Measurements from ENCODE around the gene HAPLN3. TPM values are rescaled to one million over a fixed set of nuclear protein-coding genes. Genes with fewer than 3 reads are reported as not detected.

HAPLN3 gene
- total RNA-seq, 2 experiments from 2014 or later: 37.3 to 49.1 TPM

DNA sequence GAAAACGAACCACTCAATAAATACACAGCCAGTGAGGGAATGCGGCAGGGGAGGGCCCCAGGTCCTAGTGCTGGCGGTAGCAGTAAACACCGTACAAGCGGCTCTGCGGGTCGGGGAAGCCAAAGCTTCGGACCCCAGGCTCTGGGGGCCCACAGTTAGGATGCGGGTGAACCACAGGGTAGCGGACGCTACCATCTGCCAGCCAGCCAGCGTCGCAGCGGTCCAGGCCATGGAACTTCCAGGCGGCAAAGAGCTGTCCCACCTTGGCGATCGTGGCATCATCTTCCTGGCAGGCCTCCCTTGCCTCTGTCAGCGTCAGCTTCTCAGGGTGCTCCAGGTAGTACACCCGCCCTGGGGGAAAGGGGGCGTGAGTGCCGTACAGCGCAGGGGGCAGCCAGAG lies 17.4 kb downstream of the HAPLN3 start:
- no peak overlapping the region for H3K27ac Mint-ChIP-seq
- CTCF ChIA-PET: interaction anchor here (1.0 to 2.1 kb wide), 5 partner anchors 9 to 254 kb away, joined by 3 to 9 read pairs (median 8); no protein-coding TSS in a partner anchor
- no peaks in the 10 kb centered on the region for H3K9me3 Mint-ChIP-seq (ENCODE audit: low read depth)

DNA sequence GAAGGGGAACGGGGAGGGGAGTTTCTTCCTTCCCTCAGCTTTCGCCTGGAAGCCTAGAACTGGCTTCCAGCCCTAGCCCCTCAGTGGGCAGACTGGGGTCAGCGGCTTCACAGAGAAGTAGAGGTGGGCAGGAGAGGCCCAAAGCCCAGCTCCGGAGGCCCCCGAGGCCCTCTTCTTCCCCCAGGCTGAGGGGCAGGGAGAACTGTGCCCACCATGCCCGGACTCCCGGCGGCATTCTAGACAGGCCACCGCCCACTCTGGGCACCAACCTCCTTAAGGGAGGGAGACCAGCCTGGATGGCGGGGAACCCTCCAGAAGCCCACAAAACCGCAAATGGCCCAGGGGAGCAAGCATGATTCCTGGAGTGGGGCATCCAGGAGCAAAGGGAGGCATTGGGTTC lies 17.9 kb downstream of the HAPLN3 start:
- no peaks in the 10 kb centered on the region for H3K27me3 Mint-ChIP-seq
- no peak for DNase-seq
- H3K4me3 Mint-ChIP-seq: no peak overlapping the region
- CTCF ChIA-PET: no interaction called here
- no peak overlapping the region for H3K27ac Mint-ChIP-seq
- H3K36me3 Mint-ChIP-seq: peaks cover 2% of the 10 kb centered on the region
- no peak for ATAC-seq
- H3K4me1 Mint-ChIP-seq: no peaks in the 10 kb centered on the region
- H3K9me3 Mint-ChIP-seq (ENCODE audit: low read depth): no peaks in the 10 kb centered on the region

More for the DNA sequence above, 17.4 kb downstream of the HAPLN3 start:
- DNase-seq (no peak), ATAC-seq (no peak)
- peaks cover 2% of the 10 kb centered on the region for H3K36me3 Mint-ChIP-seq
- no peak overlapping the region for H3K4me3 Mint-ChIP-seq
- H3K27me3 Mint-ChIP-seq: no peaks in the 10 kb centered on the region
- no peaks in the 10 kb centered on the region for H3K4me1 Mint-ChIP-seq

- CTCF ChIA-PET: no interaction called here
- Mint-ChIP-seq H3K27ac (no peak overlapping the region), H3K4me3 (no peak overlapping the region), H3K4me1 (no peaks in the 10 kb centered on the region), H3K9me3 (ENCODE audit: low read depth) (no peaks in the 10 kb centered on the region), H3K36me3 (peaks cover 2% of the 10 kb centered on the region), H3K27me3 (no peaks in the 10 kb centered on the region)
- DNase-seq: no peak
- no peak for ATAC-seq
These were observed 18.8 kb downstream of the HAPLN3 start for GRCh38 chr15:88876573-88876972.

DNA sequence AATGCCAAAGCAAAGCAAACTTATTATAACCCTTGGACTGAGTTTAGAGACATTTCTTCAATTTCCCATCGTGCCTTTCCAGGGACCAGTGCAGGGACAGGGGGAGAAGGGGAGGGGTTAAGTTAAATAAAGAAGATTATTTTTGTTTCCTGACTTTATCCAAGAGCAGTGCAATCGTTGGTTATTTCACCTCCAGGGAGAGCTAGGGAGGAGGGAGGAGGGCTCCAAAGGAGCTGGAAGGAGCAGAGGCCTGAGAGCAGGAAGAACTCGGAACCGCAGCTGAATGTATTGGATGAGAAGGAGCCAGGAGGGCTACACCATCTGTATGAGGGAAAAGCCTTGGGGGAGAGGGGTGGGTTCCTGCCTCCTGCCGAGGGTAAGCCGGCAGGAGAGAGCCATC lies 20.7 kb downstream of the HAPLN3 start:
- H3K27ac Mint-ChIP-seq: no peak overlapping the region

GRCh38 chr15:88874275-88874674 lies 21.1 kb downstream of the HAPLN3 start:
- Mint-ChIP-seq H3K4me3 (no peak overlapping the region), H3K9me3 (ENCODE audit: low read depth) (no peaks in the 10 kb centered on the region), H3K27me3 (no peaks in the 10 kb centered on the region), H3K27ac (no peak overlapping the region), H3K4me1 (no peaks in the 10 kb centered on the region), H3K36me3 (peaks cover 2% of the 10 kb centered on the region)
- no peak for ATAC-seq
- CTCF ChIA-PET: no interaction called here
- DNase-seq: no peak

More for the DNA sequence above, 20.7 kb downstream of the HAPLN3 start:
- no peaks in the 10 kb centered on the region for H3K27me3 Mint-ChIP-seq
- no peaks in the 10 kb centered on the region for H3K4me1 Mint-ChIP-seq
- H3K9me3 Mint-ChIP-seq (ENCODE audit: low read depth): no peaks in the 10 kb centered on the region
- CTCF ChIA-PET: no interaction called here
- DNase-seq (no peak), ATAC-seq (no peak)
- H3K4me3 Mint-ChIP-seq: no peak overlapping the region
- peaks cover 2% of the 10 kb centered on the region for H3K36me3 Mint-ChIP-seq

DNA sequence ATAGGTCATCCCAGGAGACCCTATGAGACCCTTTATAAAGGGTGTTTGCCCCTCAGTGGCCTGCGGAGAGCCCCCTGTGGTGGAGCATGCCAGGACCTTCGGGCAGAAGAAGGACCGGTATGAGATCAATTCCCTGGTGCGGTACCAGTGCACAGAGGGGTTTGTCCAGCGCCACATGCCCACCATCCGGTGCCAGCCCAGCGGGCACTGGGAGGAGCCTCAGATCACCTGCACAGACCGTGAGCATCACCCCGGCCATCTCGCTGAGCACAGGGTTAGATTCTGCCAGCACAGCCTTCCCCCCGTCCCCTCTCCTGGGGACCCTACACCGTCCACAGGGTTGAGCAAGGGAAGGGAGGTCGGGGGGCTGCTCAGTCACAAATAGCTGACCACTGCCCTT lies 21.6 kb downstream of the HAPLN3 start:
- H3K4me1 Mint-ChIP-seq: no peaks in the 10 kb centered on the region
- CTCF ChIA-PET: no interaction called here
- H3K36me3 Mint-ChIP-seq: peaks cover 2% of the 10 kb centered on the region
- ATAC-seq (no peak), DNase-seq (no peak)
- H3K27ac Mint-ChIP-seq: no peak overlapping the region
- no peaks in the 10 kb centered on the region for H3K27me3 Mint-ChIP-seq
- no peak overlapping the region for H3K4me3 Mint-ChIP-seq
- no peaks in the 10 kb centered on the region for H3K9me3 Mint-ChIP-seq (ENCODE audit: low read depth)

DNA sequence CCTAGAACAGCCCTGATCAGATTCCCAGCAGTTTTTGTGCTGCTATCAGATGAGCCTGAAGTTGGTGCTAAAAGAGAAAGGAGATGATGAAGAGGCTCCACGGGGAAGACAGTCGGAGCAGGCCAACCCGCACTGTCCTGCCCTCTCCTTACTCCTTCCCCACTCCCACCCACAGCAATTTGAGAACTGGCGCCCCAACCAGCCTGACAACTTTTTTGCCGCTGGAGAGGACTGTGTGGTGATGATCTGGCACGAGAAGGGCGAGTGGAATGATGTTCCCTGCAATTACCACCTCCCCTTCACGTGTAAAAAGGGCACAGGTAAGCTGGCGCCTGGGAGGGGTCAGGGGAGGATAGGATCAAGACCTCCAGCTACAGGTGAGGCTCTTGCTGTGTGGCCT lies 22.6 kb downstream of the HAPLN3 start:
- DNase-seq (no peak), ATAC-seq (no peak)
- CTCF ChIA-PET: interaction anchor here (1.4 to 1.5 kb wide), 2 partner anchors 21 to 32 kb away, joined by 3 to 4 read pairs; no protein-coding TSS in a partner anchor
- H3K36me3 Mint-ChIP-seq: peaks cover 2% of the 10 kb centered on the region
- no peak overlapping the region for H3K4me3 Mint-ChIP-seq
- no peaks in the 10 kb centered on the region for H3K4me1 Mint-ChIP-seq
- no peaks in the 10 kb centered on the region for H3K27me3 Mint-ChIP-seq
- no peaks in the 10 kb centered on the region for H3K9me3 Mint-ChIP-seq (ENCODE audit: low read depth)
- H3K27ac Mint-ChIP-seq: no peak overlapping the region

GRCh38 chr15:88872106-88872505 lies 23.2 kb downstream of the HAPLN3 start:
- CTCF ChIA-PET: interaction anchor here (1.4 to 1.5 kb wide), 2 partner anchors 22 to 33 kb away, joined by 3 to 4 read pairs; no protein-coding TSS in a partner anchor
- peaks cover 2% of the 10 kb centered on the region for H3K36me3 Mint-ChIP-seq
- H3K9me3 Mint-ChIP-seq (ENCODE audit: low read depth): no peaks in the 10 kb centered on the region

GRCh38 chr15:88871313-88871712 lies 24.0 kb downstream of the HAPLN3 start:
- Mint-ChIP-seq H3K36me3 (peaks cover 2% of the 10 kb centered on the region), H3K9me3 (ENCODE audit: low read depth) (no peaks in the 10 kb centered on the region), H3K27ac (no peak overlapping the region), H3K4me1 (no peaks in the 10 kb centered on the region), H3K4me3 (no peak overlapping the region), H3K27me3 (no peaks in the 10 kb centered on the region)
- CTCF ChIA-PET: no interaction called here
- ATAC-seq: no peak
- no peak for DNase-seq

More at GRCh38 chr15:88872106-88872505, 23.2 kb downstream of the HAPLN3 start:
- ATAC-seq (no peak), DNase-seq (no peak)
- Mint-ChIP-seq H3K4me1 (no peaks in the 10 kb centered on the region), H3K27ac (no peak overlapping the region), H3K4me3 (no peak overlapping the region), H3K27me3 (no peaks in the 10 kb centered on the region)

- Mint-ChIP-seq H3K9me3 (ENCODE audit: low read depth) (no peaks in the 10 kb centered on the region), H3K27ac (no peak overlapping the region), H3K4me3 (no peak overlapping the region), H3K4me1 (no peaks in the 10 kb centered on the region), H3K36me3 (no peaks in the 10 kb centered on the region), H3K27me3 (no peaks in the 10 kb centered on the region)
- ATAC-seq: no peak
- no peak for DNase-seq
- CTCF ChIA-PET: no interaction called here
These were observed 29.0 kb downstream of the HAPLN3 start for GRCh38 chr15:88866295-88866881.

DNA sequence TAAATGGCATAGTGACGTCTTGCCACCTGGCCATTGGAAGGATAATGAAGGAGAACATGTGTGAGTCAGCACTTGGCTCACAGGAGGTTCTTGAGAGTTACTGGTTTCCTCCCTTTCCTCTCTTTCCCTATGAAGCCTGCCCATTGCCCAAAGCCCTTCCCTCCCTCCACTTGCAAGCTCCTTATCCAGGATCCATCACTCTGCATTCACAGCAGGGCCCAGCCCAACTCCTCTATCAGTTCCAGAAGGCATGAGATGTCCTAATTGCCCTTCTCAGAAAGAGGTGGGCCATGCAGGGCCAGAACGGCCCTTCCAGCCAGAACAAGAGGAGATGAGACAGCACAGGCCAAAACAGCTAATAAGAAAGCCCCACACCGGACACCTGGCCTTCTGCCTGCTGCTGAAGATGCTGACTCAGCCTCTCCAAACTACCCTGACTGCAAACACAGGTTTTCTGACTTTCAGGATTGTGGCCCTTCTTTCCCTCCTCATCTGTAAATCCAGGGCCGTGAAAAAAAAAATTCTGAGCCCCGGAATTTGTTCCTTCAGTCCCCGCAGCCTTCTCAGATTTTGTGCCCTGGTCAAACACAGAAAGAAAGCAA lies 29.7 kb downstream of the HAPLN3 start:
- ATAC-seq (no peak), DNase-seq (no peak)
- CTCF ChIA-PET: no interaction called here
- H3K4me3 Mint-ChIP-seq: no peak overlapping the region
- no peaks in the 10 kb centered on the region for H3K36me3 Mint-ChIP-seq
- no peaks in the 10 kb centered on the region for H3K4me1 Mint-ChIP-seq
- H3K27ac Mint-ChIP-seq: no peak overlapping the region
- no peaks in the 10 kb centered on the region for H3K27me3 Mint-ChIP-seq
- H3K9me3 Mint-ChIP-seq (ENCODE audit: low read depth): no peaks in the 10 kb centered on the region

DNA sequence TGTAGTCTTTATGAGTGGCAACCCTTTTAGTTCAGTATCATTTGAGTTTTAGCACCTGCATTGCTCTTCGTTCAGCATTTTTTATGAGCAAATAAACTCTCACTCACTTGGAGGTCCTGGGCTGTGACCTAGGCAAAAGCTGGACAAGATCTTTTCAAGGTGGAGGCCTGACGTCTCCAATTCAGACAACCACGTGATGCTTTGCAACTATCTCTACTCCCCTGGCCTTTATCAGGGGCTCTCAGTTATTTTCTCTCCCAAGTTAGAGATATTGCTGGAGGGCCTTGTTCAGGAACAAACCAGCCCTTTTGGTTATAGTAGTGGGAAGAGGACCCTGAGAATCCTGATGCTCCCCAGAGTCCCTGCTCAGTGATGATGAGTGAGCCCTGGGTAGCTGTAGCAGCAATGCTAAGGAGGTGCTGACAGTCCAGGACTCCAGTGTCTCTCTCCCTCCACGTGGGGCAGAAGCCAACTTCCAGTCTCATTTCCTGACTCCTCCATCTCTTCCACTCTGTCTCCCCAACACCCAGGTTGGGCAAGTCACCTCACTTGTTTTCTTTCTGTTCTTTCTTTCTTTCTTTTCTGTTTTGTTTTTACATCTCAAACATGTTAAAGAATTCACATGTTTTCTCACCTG lies 30.4 kb downstream of the HAPLN3 start:
- CTCF ChIA-PET: no interaction called here
- no peaks in the 10 kb centered on the region for H3K36me3 Mint-ChIP-seq
- no peaks in the 10 kb centered on the region for H3K27me3 Mint-ChIP-seq
- ATAC-seq (no peak), DNase-seq (no peak)
- H3K4me3 Mint-ChIP-seq: no peak overlapping the region
- no peak overlapping the region for H3K27ac Mint-ChIP-seq
- H3K4me1 Mint-ChIP-seq: no peaks in the 10 kb centered on the region
- no peaks in the 10 kb centered on the region for H3K9me3 Mint-ChIP-seq (ENCODE audit: low read depth)

DNA sequence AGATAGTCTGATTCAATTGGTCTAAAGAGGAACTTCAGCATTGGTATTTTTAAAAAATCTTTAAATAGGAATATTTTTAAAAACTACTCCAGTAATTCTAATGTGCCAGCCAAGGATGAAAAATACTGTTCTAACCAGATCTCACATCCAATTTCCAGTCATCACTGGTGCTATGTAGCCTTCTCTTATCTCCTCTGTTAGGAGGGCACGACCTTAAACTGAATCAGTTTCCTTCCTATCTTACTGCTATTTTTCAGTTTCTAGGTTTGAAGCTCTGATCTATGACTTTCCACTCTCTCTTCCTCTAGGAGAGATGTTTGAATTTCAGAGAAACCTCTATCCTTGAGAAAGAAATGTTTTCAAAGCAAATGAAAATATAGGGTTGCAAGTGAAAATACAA lies 31.9 kb downstream of the HAPLN3 start:
- no peak for ATAC-seq
- H3K27ac Mint-ChIP-seq: no peak overlapping the region
- H3K27me3 Mint-ChIP-seq: no peaks in the 10 kb centered on the region
- DNase-seq: no peak
- no peaks in the 10 kb centered on the region for H3K9me3 Mint-ChIP-seq (ENCODE audit: low read depth)
- no peak overlapping the region for H3K4me3 Mint-ChIP-seq
- CTCF ChIA-PET: no interaction called here
- no peaks in the 10 kb centered on the region for H3K4me1 Mint-ChIP-seq
- no peaks in the 10 kb centered on the region for H3K36me3 Mint-ChIP-seq

GRCh38 chr15:88860212-88860611 lies 35.1 kb downstream of the HAPLN3 start:
- no peak for DNase-seq
- no peak for ATAC-seq
- Mint-ChIP-seq H3K9me3 (ENCODE audit: low read depth) (no peaks in the 10 kb centered on the region), H3K36me3 (no peaks in the 10 kb centered on the region), H3K4me1 (no peaks in the 10 kb centered on the region), H3K27me3 (no peaks in the 10 kb centered on the region), H3K4me3 (no peak overlapping the region), H3K27ac (no peak overlapping the region)
- CTCF ChIA-PET: no interaction called here
